SK-N-SH (cell line): Measurements from ENCODE around the gene CD207. TPM values are rescaled to one million over a fixed set of nuclear protein-coding genes. Genes with fewer than 3 reads are reported as not detected.

ENCODE experiments used
- CTCF ChIA-PET: fragments of 300-600, 350-600 bp; formaldehyde crosslinking; extraction: SDS; loops from one replicate; lab custom pipeline; 2021; lab: Yijun Ruan, JAX
- POLR2A ChIA-PET: fragments of 350-600 bp; sonication (Branson Sonifier 250); formaldehyde crosslinking; extraction: SDS; loops from one replicate; lab custom pipeline; 2020; ENCODE audit warnings: antibody characterized with exemption, inconsistent platforms; lab: Yijun Ruan, JAX
- DNase-seq: peaks from one replicate; pipeline ENCODE4 v3.0.0; 2012
- H2AFZ ChIP-seq: fragments of 200-600 bp; sonication (generic); 2 replicates; pipeline ENCODE4 v1.8.1; 2016; ENCODE audit warnings: antibody characterized with exemption, mild to moderate bottlenecking, low read depth
- H3F3A ChIP-seq: fragments of 200-600 bp; sonication (generic); replicated peaks from 2 replicates; pipeline ENCODE3; 2016; ENCODE audit warnings: antibody characterized with exemption, mild to moderate bottlenecking; ENCODE audit not compliant: insufficient read depth
- H3K27ac ChIP-seq, 2 experiments: fragments of 200-500 bp in 1 of 2; fragments of 200-600 bp in 1 of 2; sonication (Bioruptor generic) in 1 of 2; sonication (generic), shearing (Covaris generic) in 1 of 2; 2 replicates each; pipeline versions ENCODE4 v1.5.1 to v1.6.1; 2014 to 2016; ENCODE audit warnings: low read depth in 2 of 2, inconsistent platforms in 1 of 2, low read length in 1 of 2, mild to moderate bottlenecking in 1 of 2, mixed read lengths in 1 of 2
- H3K27me3 ChIP-seq: fragments of 200-600 bp; sonication (generic), shearing (Covaris generic); 2 replicates; pipeline ENCODE4 v1.6.1; 2016; ENCODE audit warnings: mixed run types; ENCODE audit not compliant: insufficient read depth
- H3K36me3 ChIP-seq, 2 experiments: fragments of 200-500 bp in 1 of 2; fragments of 200-600 bp in 1 of 2; sonication (Bioruptor generic) in 1 of 2; sonication (generic) in 1 of 2; replicated peaks in 1 of 2; 2 replicates each; pipeline versions ENCODE3 to v1.5.1; 2014 to 2016; ENCODE audit warnings: low read length in 1 of 2, mild to moderate bottlenecking in 1 of 2; ENCODE audit not compliant: insufficient read depth in 2 of 2, control insufficient read depth in 1 of 2
- H3K4me1 ChIP-seq, 2 experiments: fragments of 200-500 bp in 1 of 2; fragments of 200-600 bp in 1 of 2; sonication (Bioruptor generic) in 1 of 2; sonication (generic), shearing (Covaris generic) in 1 of 2; 2 replicates each; pipeline versions ENCODE4 v1.5.1 to v1.6.1; 2014 to 2016; ENCODE audit warnings: low read depth in 1 of 2, low read length in 1 of 2, mixed run types in 1 of 2; ENCODE audit not compliant: insufficient read depth in 2 of 2, control insufficient read depth in 1 of 2
- H3K4me2 ChIP-seq: fragments of 200-600 bp; sonication (generic), shearing (Covaris generic); 2 replicates; pipeline ENCODE4 v1.6.1; 2017; ENCODE audit warnings: mixed run types
- H3K4me3 ChIP-seq, 2 experiments: fragments of 200-500 bp in 1 of 2; fragments of 200-600 bp in 1 of 2; sonication (Bioruptor generic) in 1 of 2; sonication (generic), shearing (Covaris generic) in 1 of 2; 2 replicates each; pipeline versions ENCODE4 v1.5.1 to v1.8.1; 2014 to 2016; ENCODE audit warnings: low read depth in 2 of 2, inconsistent platforms in 1 of 2, low read length in 1 of 2, mild to moderate bottlenecking in 1 of 2, mixed read lengths in 1 of 2, moderate library complexity in 1 of 2
- H3K79me2 ChIP-seq: fragments of 200-600 bp; sonication (generic); 2 replicates; pipeline ENCODE4 v1.8.1; 2017; ENCODE audit warnings: mild to moderate bottlenecking; ENCODE audit not compliant: insufficient read depth
- H3K9ac ChIP-seq: fragments of 200-600 bp; sonication (generic); 2 replicates; pipeline ENCODE4 v1.6.1; 2017; ENCODE audit warnings: mixed run types
- H3K9me2 ChIP-seq: fragments of 200-600 bp; sonication (generic); 2 replicates; pipeline ENCODE4 v1.6.1; 2017; ENCODE audit warnings: mixed run types
- H3K9me3 ChIP-seq: fragments of 200-600 bp; sonication (generic); 2 replicates; pipeline ENCODE4 v1.6.1; 2017; ENCODE audit warnings: mixed run types, mild to moderate bottlenecking, moderate library complexity
- H4K20me1 ChIP-seq: fragments of 200-600 bp; sonication (generic); 2 replicates; pipeline ENCODE4 v1.6.1; 2017; ENCODE audit warnings: mild to moderate bottlenecking, mixed run types; ENCODE audit not compliant: insufficient read depth
- CHD2 ChIP-seq: fragments of 150-350 bp; IDR thresholded peaks from 2 replicates; pipeline ENCODE4 v1.6.1; 2018; ENCODE audit warnings: low read length; ENCODE audit not compliant: partially characterized antibody
- ELF1 ChIP-seq: IDR thresholded peaks from 2 replicates; pipeline ENCODE4 v1.4.0; 2012
- EP300 ChIP-seq, 2 experiments: IDR thresholded peaks; 2 replicates each; pipeline versions ENCODE4 v1.4.0 to v1.6.1; 2012; ENCODE audit warnings: borderline replicate concordance in 1 of 2, low read depth in 1 of 2, low read length in 1 of 2
- FOXM1 ChIP-seq: IDR thresholded peaks from 2 replicates; pipeline ENCODE4 v1.4.0; 2012; ENCODE audit warnings: low read depth, mild to moderate bottlenecking
- GATA2 ChIP-seq: sonication (generic); formaldehyde crosslinking; IDR thresholded peaks from 2 replicates; pipeline ENCODE4 v1.5.0; 2020; ENCODE audit warnings: mild to moderate bottlenecking, missing genetic modification reagents
- JUND ChIP-seq: IDR thresholded peaks from 2 replicates; pipeline ENCODE4 v1.4.0; 2012
- MAX ChIP-seq: IDR thresholded peaks from 2 replicates; pipeline ENCODE4 v1.4.0; 2012; ENCODE audit warnings: low read depth
- MEF2A ChIP-seq: IDR thresholded peaks from 2 replicates; pipeline ENCODE4 v1.4.0; 2012; ENCODE audit warnings: low read depth, borderline replicate concordance
- NFIC ChIP-seq: IDR thresholded peaks from 2 replicates; pipeline ENCODE4 v1.4.0; 2012; ENCODE audit warnings: borderline replicate concordance
- NRF1 ChIP-seq: IDR thresholded peaks from 2 replicates; pipeline ENCODE4 v1.6.1; 2012; ENCODE audit warnings: low read depth, mild to moderate bottlenecking, low read length
- RCOR1 ChIP-seq: fragments of 150-350 bp; IDR thresholded peaks from 2 replicates; pipeline ENCODE4 v1.6.1; 2017; ENCODE audit warnings: antibody characterized with exemption, low read length
- SMC3 ChIP-seq: IDR thresholded peaks from 2 replicates; pipeline ENCODE4 v1.6.1; 2012; ENCODE audit warnings: low read depth, low read length, improper control_type of control experiment
- TAF1 ChIP-seq: IDR thresholded peaks from 2 replicates; pipeline ENCODE4 v1.6.1; 2012; ENCODE audit warnings: low read depth, mild to moderate bottlenecking, low read length, moderate library complexity, borderline replicate concordance
- TCF12 ChIP-seq: IDR thresholded peaks from 2 replicates; pipeline ENCODE4 v1.4.0; 2012
- USF1 ChIP-seq: IDR thresholded peaks from 2 replicates; pipeline ENCODE4 v1.4.0; 2012; ENCODE audit warnings: low read depth, borderline replicate concordance
- USF2 ChIP-seq: fragments of 150-350 bp; IDR thresholded peaks from 2 replicates; pipeline ENCODE4 v1.6.1; 2017; ENCODE audit warnings: antibody characterized with exemption, low read length, low read depth, borderline replicate concordance
- ZBTB33 ChIP-seq: IDR thresholded peaks from 2 replicates; pipeline ENCODE4 v1.4.0; 2012; ENCODE audit warnings: low read depth, borderline replicate concordance
- WGBS: methylation state at CpG from one replicate; pipeline ENCODE4 v1.1.6; 2017; ENCODE audit warnings: low lambda C conversion rate; 5-methylcytosine and 5-hydroxymethylcytosine counted together
- polyA plus RNA-seq, 3 experiments: library from polyadenylated mRNA; depleted of rRNA; stranded (reverse); fragments of >200 nt; gene quantifications; 2 replicates each; pipeline ENCODE4 v1.2.3, GENCODE V29; 2012

CD207 gene
- polyA plus RNA-seq, 1 of the 3 experiments (the other 2 are of a cell fraction), result 0.33 TPM

GRCh38 chr2:70830366-70830765, 5.2 kb downstream of the CD207 start:
- Histone ChIP-seq H4K20me1 (no peaks in the 10 kb centered on the region), H3K27ac (no peak overlapping the region), H3K9me3 (no peaks in the 10 kb centered on the region)
- CTCF ChIA-PET, result interaction anchor here (0.9 to 1.7 kb wide), 4 partner anchors 40 to 185 kb away, joined by 3 to 7 read pairs (median 4); partner anchors contain the start of gene FIGLA
- TF ChIP-seq ELF1 (no peak), MEF2A (no peak), TAF1 (no peak), NFIC (no peak), TCF12 (no peak)
- TF ChIP-seq, all 33 proteins: peak for 0
- Histone ChIP-seq H3K36me3 (no peaks in the 10 kb centered on the region), H3F3A (no peaks in the 10 kb centered on the region), H3K79me2 (no peaks in the 10 kb centered on the region), H2AFZ (no peak overlapping the region), H3K4me2 (no peak overlapping the region), H3K4me3 (no peak overlapping the region), H3K9ac (no peak overlapping the region), H3K27me3 (no peaks in the 10 kb centered on the region), H3K9me2 (no peaks in the 10 kb centered on the region), H3K4me1 (no peaks in the 10 kb centered on the region)
- POLR2A ChIA-PET, result no interaction called here
- DNase-seq, result no peak
- 25% methylated on average over 5 of the region's 5 CpGs for WGBS

- H3F3A ChIP-seq, result no peaks in the 10 kb centered on the region
- no peak overlapping the region for H3K4me3 ChIP-seq
- H3K9me2 ChIP-seq, result no peaks in the 10 kb centered on the region
- ChIA-PET POLR2A (no interaction called here), CTCF (interaction anchor here (0.7 to 1.7 kb wide), 4 partner anchors 32 to 185 kb away, joined by 3 to 7 read pairs (median 4); partner anchors contain the start of gene FIGLA)
- H3K4me1 ChIP-seq, result no peaks in the 10 kb centered on the region
- WGBS, result 31% methylated on average over 1 of the region's 1 CpG
- DNase-seq, result no peak
- H3K27ac ChIP-seq, result no peak overlapping the region
- H3K9me3 ChIP-seq, result no peaks in the 10 kb centered on the region
- H3K79me2 ChIP-seq, result no peaks in the 10 kb centered on the region
- no peaks in the 10 kb centered on the region for H3K27me3 ChIP-seq
- H3K9ac ChIP-seq, result no peak overlapping the region
- H3K4me2 ChIP-seq, result no peak overlapping the region
- TF ChIP-seq SMC3 (no peak), NFIC (no peak), USF1 (no peak), MAX (no peak), CHD2 (no peak), JUND (no peak), GATA2 (CRISPR knock-in tag) (no peak), USF2 (no peak), ZBTB33 (no peak), TAF1 (no peak), FOXM1 (no peak), EP300 (IDR thresholded peaks at IDR 0.05; ENCODE audit: borderline replicate concordance in 1 of 2, low read depth in 1 of 2, low read length in 1 of 2) (no peak), RCOR1 (no peak), NRF1 (no peak)
- no peaks in the 10 kb centered on the region for H4K20me1 ChIP-seq
- H2AFZ ChIP-seq, result no peak overlapping the region
- H3K36me3 ChIP-seq, result no peaks in the 10 kb centered on the region
Observed at GRCh38 chr2:70829916-70830315, 5.7 kb downstream of the CD207 start.
